ENCODE measurements around the gene AK5.
A peak's percentile ranks its signal among the peaks of the same experiment; 100 is the strongest.
"Not testable (repeated sequence)": the region's sequence is repeated elsewhere in the genome, so short reads cannot be mapped to it uniquely, and the experiment has no call there.

The AK5 gene

GRCh38 chr1:77504986-77505385 is 223.2 kb downstream of the AK5 start:
- H3K36me3 Mint-ChIP-seq: peaks cover 18% of the 10 kb centered on the region
- H3K27me3 Mint-ChIP-seq: no peaks in the 10 kb centered on the region
- H3K27ac Mint-ChIP-seq: no peak overlapping the region
- no peak overlapping the region for H3K4me3 Mint-ChIP-seq
- peaks cover 11% of the 10 kb centered on the region for H3K4me1 Mint-ChIP-seq
- no peaks in the 10 kb centered on the region for H3K9me3 Mint-ChIP-seq

GRCh38 chr1:77506771-77507170 is 225.0 kb downstream of the AK5 start:
- H3K9me3 Mint-ChIP-seq: no peaks in the 10 kb centered on the region
- H3K4me3 Mint-ChIP-seq: no peak overlapping the region
- no peaks in the 10 kb centered on the region for H3K27me3 Mint-ChIP-seq
- peaks cover 13% of the 10 kb centered on the region for H3K36me3 Mint-ChIP-seq
- no peak overlapping the region for H3K27ac Mint-ChIP-seq
- peaks cover 11% of the 10 kb centered on the region for H3K4me1 Mint-ChIP-seq

- Mint-ChIP-seq H3K36me3 (peaks cover 16% of the 10 kb centered on the region), H3K27ac (no peak overlapping the region), H3K9me3 (no peaks in the 10 kb centered on the region), H3K4me1 (peaks cover 11% of the 10 kb centered on the region), H3K4me3 (no peak overlapping the region), H3K27me3 (no peaks in the 10 kb centered on the region)
Measured at GRCh38 chr1:77509051-77509492, 227.3 kb downstream of the AK5 start.

- H3K36me3 Mint-ChIP-seq: peaks cover 16% of the 10 kb centered on the region
- no peak overlapping the region for H3K4me3 Mint-ChIP-seq
- H3K4me1 Mint-ChIP-seq: peaks cover 4% of the 10 kb centered on the region
- no peak overlapping the region for H3K27ac Mint-ChIP-seq
- H3K27me3 Mint-ChIP-seq: no peaks in the 10 kb centered on the region
- no peaks in the 10 kb centered on the region for H3K9me3 Mint-ChIP-seq
Measured at GRCh38 chr1:77509898-77510297, 228.1 kb downstream of the AK5 start.

- peaks cover 15% of the 10 kb centered on the region for H3K36me3 Mint-ChIP-seq
- no peak overlapping the region for H3K4me3 Mint-ChIP-seq
- H3K4me1 Mint-ChIP-seq: no peaks in the 10 kb centered on the region
- peaks cover 3% of the 10 kb centered on the region for H3K9me3 Mint-ChIP-seq
- no peaks in the 10 kb centered on the region for H3K27me3 Mint-ChIP-seq
- no peak overlapping the region for H3K27ac Mint-ChIP-seq
Measured at GRCh38 chr1:77511440-77511840, 229.6 kb downstream of the AK5 start.

GRCh38 chr1:77512650-77513049 is 230.8 kb downstream of the AK5 start:
- H3K27ac Mint-ChIP-seq, H3K4me1 Mint-ChIP-seq, H3K27me3 Mint-ChIP-seq, H3K9me3 Mint-ChIP-seq, H3K4me3 Mint-ChIP-seq: not testable (repeated sequence)
- peaks cover 20% of the 10 kb centered on the region for H3K36me3 Mint-ChIP-seq

- H3K27me3 Mint-ChIP-seq: no peaks in the 10 kb centered on the region
- H3K36me3 Mint-ChIP-seq: peaks cover 27% of the 10 kb centered on the region
- H3K4me3 Mint-ChIP-seq: no peak overlapping the region
- no peak overlapping the region for H3K27ac Mint-ChIP-seq
- no peaks in the 10 kb centered on the region for H3K4me1 Mint-ChIP-seq
- peaks cover 6% of the 10 kb centered on the region for H3K9me3 Mint-ChIP-seq
Measured at GRCh38 chr1:77513839-77514763, 232.3 kb downstream of the AK5 start.

- Mint-ChIP-seq H3K27me3 (no peaks in the 10 kb centered on the region), H3K4me3 (no peak overlapping the region), H3K9me3 (peaks cover 6% of the 10 kb centered on the region), H3K4me1 (no peaks in the 10 kb centered on the region), H3K27ac (peak overlapping the region; percentile 11), H3K36me3 (peaks cover 28% of the 10 kb centered on the region)
Measured at GRCh38 chr1:77514921-77515776, 233.3 kb downstream of the AK5 start.

GRCh38 chr1:77516106-77516505 is 234.3 kb downstream of the AK5 start:
- H3K27ac Mint-ChIP-seq: no peak overlapping the region
- H3K36me3 Mint-ChIP-seq: peaks cover 35% of the 10 kb centered on the region
- H3K9me3 Mint-ChIP-seq: peaks cover 6% of the 10 kb centered on the region
- no peak overlapping the region for H3K4me3 Mint-ChIP-seq
- no peaks in the 10 kb centered on the region for H3K4me1 Mint-ChIP-seq
- H3K27me3 Mint-ChIP-seq: no peaks in the 10 kb centered on the region

GRCh38 chr1:77524038-77524437 is 242.2 kb downstream of the AK5 start:
- Mint-ChIP-seq H3K27me3 (no peaks in the 10 kb centered on the region), H3K27ac (no peak overlapping the region), H3K9me3 (peaks cover 5% of the 10 kb centered on the region), H3K4me1 (peaks cover 25% of the 10 kb centered on the region), H3K4me3 (no peak overlapping the region), H3K36me3 (peaks cover 48% of the 10 kb centered on the region)

- not testable (repeated sequence) for H3K27ac Mint-ChIP-seq, H3K9me3 Mint-ChIP-seq, H3K4me3 Mint-ChIP-seq, H3K27me3 Mint-ChIP-seq
- Mint-ChIP-seq H3K36me3 (peaks cover 10% of the 10 kb centered on the region), H3K4me1 (peaks cover 17% of the 10 kb centered on the region)
Measured at GRCh38 chr1:77531149-77531548, 249.3 kb downstream of the AK5 start.

- not testable (repeated sequence) for H3K36me3 Mint-ChIP-seq, H3K27ac Mint-ChIP-seq, H3K9me3 Mint-ChIP-seq, H3K27me3 Mint-ChIP-seq, H3K4me3 Mint-ChIP-seq
- H3K4me1 Mint-ChIP-seq: peaks cover 13% of the 10 kb centered on the region
Measured at GRCh38 chr1:77531596-77532280, 249.9 kb downstream of the AK5 start.

- H3K4me3 Mint-ChIP-seq: no peak overlapping the region
- no peak overlapping the region for H3K27ac Mint-ChIP-seq
- peaks cover 9% of the 10 kb centered on the region for H3K36me3 Mint-ChIP-seq
- no peaks in the 10 kb centered on the region for H3K27me3 Mint-ChIP-seq
- H3K9me3 Mint-ChIP-seq: no peaks in the 10 kb centered on the region
- H3K4me1 Mint-ChIP-seq: peaks cover 7% of the 10 kb centered on the region
Measured at GRCh38 chr1:77532641-77533040, 250.8 kb downstream of the AK5 start.

GRCh38 chr1:77533660-77534305 is 252.0 kb downstream of the AK5 start:
- no peaks in the 10 kb centered on the region for H3K27me3 Mint-ChIP-seq
- H3K9me3 Mint-ChIP-seq: no peaks in the 10 kb centered on the region
- peak overlapping the region; percentile 23 for H3K4me3 Mint-ChIP-seq
- H3K4me1 Mint-ChIP-seq: peaks cover 7% of the 10 kb centered on the region
- peaks cover 8% of the 10 kb centered on the region for H3K36me3 Mint-ChIP-seq
- peak overlapping the region; percentile 59 for H3K27ac Mint-ChIP-seq

GRCh38 chr1:77534456-77534855 is 252.6 kb downstream of the AK5 start:
- H3K4me3 Mint-ChIP-seq: no peak overlapping the region
- no peaks in the 10 kb centered on the region for H3K27me3 Mint-ChIP-seq

More at GRCh38 chr1:77534456-77534855, 252.6 kb downstream of the AK5 start:
- no peak overlapping the region for H3K27ac Mint-ChIP-seq
- no peaks in the 10 kb centered on the region for H3K9me3 Mint-ChIP-seq
- peaks cover 7% of the 10 kb centered on the region for H3K4me1 Mint-ChIP-seq
- peaks cover 8% of the 10 kb centered on the region for H3K36me3 Mint-ChIP-seq

Data from activated naive CD4-positive, alpha-beta T cell treated with anti-CD3 and anti-CD28 coated beads, Interleukin-2, amount 50 U/mL, for 24 hours (primary cell).